DOHH2 (cell line): Measurements from ENCODE around the gene SMU1.

Experiments
- H3F3A ChIP-seq: fragments of 200-600 bp; sonication (generic), shearing (Covaris generic); 2 replicates; pipeline ENCODE4 v1.6.0; 2016; ENCODE audit warnings: antibody characterized with exemption, mild to moderate bottlenecking; ENCODE audit not compliant: control insufficient read depth, insufficient read depth
- H3K27ac ChIP-seq: fragments of 200-600 bp; sonication (generic); 2 replicates; pipeline ENCODE4 v1.5.1; 2014; ENCODE audit warnings: low read depth, mild to moderate bottlenecking, low read length, moderate library complexity
- H3K27me3 ChIP-seq: fragments of 200-600 bp; sonication (generic); 2 replicates; pipeline ENCODE4 v1.6.1; 2014; ENCODE audit warnings: mild to moderate bottlenecking, low read length, mixed read lengths; ENCODE audit not compliant: control insufficient read depth
- H3K36me3 ChIP-seq: fragments of 200-600 bp; sonication (generic); 2 replicates; pipeline ENCODE4 v1.6.1; 2014; ENCODE audit warnings: mild to moderate bottlenecking, low read length, moderate library complexity, mixed read lengths; ENCODE audit not compliant: control insufficient read depth
- H3K4me1 ChIP-seq: fragments of 200-600 bp; sonication (generic); 2 replicates; pipeline ENCODE4 v1.6.1; 2014; ENCODE audit warnings: mild to moderate bottlenecking, low read length, mixed read lengths; ENCODE audit not compliant: control insufficient read depth
- H3K4me2 ChIP-seq: fragments of 200-600 bp; sonication (generic); 2 replicates; pipeline ENCODE4 v1.6.0; 2014; ENCODE audit warnings: mild to moderate bottlenecking, low read length, moderate library complexity
- H3K4me3 ChIP-seq: fragments of 200-600 bp; sonication (generic); 2 replicates; pipeline ENCODE4 v1.5.1; 2014; ENCODE audit warnings: mild to moderate bottlenecking, low read length, mixed read lengths
- H3K79me2 ChIP-seq: fragments of 200-600 bp; sonication (generic); 2 replicates; pipeline ENCODE4 v1.6.1; 2014; ENCODE audit warnings: mild to moderate bottlenecking, low read length, mixed read lengths; ENCODE audit not compliant: control insufficient read depth
- H3K9me2 ChIP-seq: fragments of 200-600 bp; sonication (generic); replicated peaks from 2 replicates; pipeline ENCODE4 v1.6.1; 2014; ENCODE audit warnings: mild to moderate bottlenecking, low read length, mixed read lengths; ENCODE audit not compliant: control insufficient read depth
- H3K9me3 ChIP-seq: fragments of 200-600 bp; sonication (generic); 2 replicates; pipeline ENCODE4 v1.6.1; 2014; ENCODE audit warnings: antibody characterized with exemption, low read length, mixed read lengths; ENCODE audit not compliant: control insufficient read depth, insufficient read depth
- H4K20me1 ChIP-seq: fragments of 200-600 bp; sonication (generic); 2 replicates; pipeline ENCODE4 v1.6.0; 2014; ENCODE audit warnings: low read depth, mild to moderate bottlenecking, antibody characterized with exemption, low read length, moderate library complexity; ENCODE audit not compliant: control insufficient read depth, insufficient read depth
- EZH2phosphoT487 ChIP-seq: fragments of 200-600 bp; sonication (generic); IDR thresholded peaks from 2 replicates; pipeline ENCODE4 v1.6.1; 2017; ENCODE audit warnings: borderline replicate concordance, mild to moderate bottlenecking, antibody characterized with exemption, low read length, moderate library complexity, mixed read lengths
- TF ChIP-seq, protein P1 (sequence below): fragments of 200-600 bp; sonication (generic); IDR thresholded peaks from one replicate; pipeline ENCODE4 v1.5.1; 2014; ENCODE audit warnings: antibody characterized with exemption, mild to moderate bottlenecking, low read depth, low read length; ENCODE audit not compliant: poor library complexity, severe bottlenecking

The SMU1 gene

DNA sequence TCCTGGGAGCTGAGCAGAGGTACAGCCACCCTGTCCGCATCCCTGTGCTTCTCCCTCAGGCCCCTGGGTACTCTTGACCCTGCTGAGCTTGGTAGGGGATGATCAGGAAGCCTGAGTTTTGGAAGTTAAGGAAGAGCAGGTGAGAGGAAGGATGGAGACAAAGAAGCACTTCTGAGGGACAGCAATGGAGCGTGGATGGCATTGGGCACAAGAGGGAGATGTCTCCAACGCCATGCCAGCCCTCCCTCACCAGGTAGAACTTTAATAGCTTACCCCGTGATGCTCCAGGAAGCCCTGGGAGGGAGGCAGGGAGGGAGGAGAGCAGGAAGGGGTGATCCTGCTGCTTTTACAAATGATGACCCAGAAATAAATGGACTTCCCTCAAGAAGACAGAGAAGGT, 29.9 kb upstream of the SMU1 start:
- H3K9me2 ChIP-seq: no peaks in the 10 kb centered on the region
- peaks cover 11% of the 10 kb centered on the region for H3K4me1 ChIP-seq
- H3K27ac ChIP-seq: no peak overlapping the region
- TF ChIP-seq EZH2phosphoT487: no peak
- TF ChIP-seq, protein P1, sequence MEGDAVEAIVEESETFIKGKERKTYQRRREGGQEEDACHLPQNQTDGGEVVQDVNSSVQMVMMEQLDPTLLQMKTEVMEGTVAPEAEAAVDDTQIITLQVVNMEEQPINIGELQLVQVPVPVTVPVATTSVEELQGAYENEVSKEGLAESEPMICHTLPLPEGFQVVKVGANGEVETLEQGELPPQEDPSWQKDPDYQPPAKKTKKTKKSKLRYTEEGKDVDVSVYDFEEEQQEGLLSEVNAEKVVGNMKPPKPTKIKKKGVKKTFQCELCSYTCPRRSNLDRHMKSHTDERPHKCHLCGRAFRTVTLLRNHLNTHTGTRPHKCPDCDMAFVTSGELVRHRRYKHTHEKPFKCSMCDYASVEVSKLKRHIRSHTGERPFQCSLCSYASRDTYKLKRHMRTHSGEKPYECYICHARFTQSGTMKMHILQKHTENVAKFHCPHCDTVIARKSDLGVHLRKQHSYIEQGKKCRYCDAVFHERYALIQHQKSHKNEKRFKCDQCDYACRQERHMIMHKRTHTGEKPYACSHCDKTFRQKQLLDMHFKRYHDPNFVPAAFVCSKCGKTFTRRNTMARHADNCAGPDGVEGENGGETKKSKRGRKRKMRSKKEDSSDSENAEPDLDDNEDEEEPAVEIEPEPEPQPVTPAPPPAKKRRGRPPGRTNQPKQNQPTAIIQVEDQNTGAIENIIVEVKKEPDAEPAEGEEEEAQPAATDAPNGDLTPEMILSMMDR: no peak
- H3K9me3 ChIP-seq: no peaks in the 10 kb centered on the region
- H3K79me2 ChIP-seq: no peaks in the 10 kb centered on the region
- no peaks in the 10 kb centered on the region for H3K27me3 ChIP-seq
- H3K4me3 ChIP-seq: no peak overlapping the region
- H4K20me1 ChIP-seq: no peaks in the 10 kb centered on the region
- no peaks in the 10 kb centered on the region for H3K36me3 ChIP-seq
- H3K4me2 ChIP-seq: no peak overlapping the region
- no peaks in the 10 kb centered on the region for H3F3A ChIP-seq

DNA sequence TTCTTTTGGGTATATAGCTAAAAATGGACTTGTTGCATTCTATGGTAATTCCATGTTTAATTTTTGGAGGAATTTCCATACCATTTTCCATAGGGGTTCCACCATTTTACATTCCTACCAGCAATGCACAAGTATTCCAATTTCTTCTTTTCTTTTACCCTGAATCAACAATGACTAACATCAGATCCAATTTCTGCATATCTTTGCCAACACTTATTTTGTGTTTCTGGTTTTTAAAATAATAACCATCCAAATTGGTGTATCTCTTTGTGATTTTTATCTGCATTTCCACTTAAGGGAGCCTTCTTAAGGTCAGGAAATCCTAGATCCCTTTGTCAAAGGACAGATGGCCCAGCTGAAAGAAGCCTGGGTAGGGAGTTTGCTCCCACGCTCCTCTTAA, 29.5 kb upstream of the SMU1 start:
- H3K36me3 ChIP-seq: no peaks in the 10 kb centered on the region
- no peak overlapping the region for H3K27ac ChIP-seq
- TF ChIP-seq EZH2phosphoT487: no peak
- TF ChIP-seq, protein P1: no peak
- H3K27me3 ChIP-seq: no peaks in the 10 kb centered on the region
- no peaks in the 10 kb centered on the region for H3K79me2 ChIP-seq
- no peaks in the 10 kb centered on the region for H3F3A ChIP-seq
- no peaks in the 10 kb centered on the region for H3K9me2 ChIP-seq
- H3K9me3 ChIP-seq: no peaks in the 10 kb centered on the region
- no peaks in the 10 kb centered on the region for H4K20me1 ChIP-seq
- no peak overlapping the region for H3K4me3 ChIP-seq
- H3K4me1 ChIP-seq: peaks cover 11% of the 10 kb centered on the region
- H3K4me2 ChIP-seq: no peak overlapping the region

DNA sequence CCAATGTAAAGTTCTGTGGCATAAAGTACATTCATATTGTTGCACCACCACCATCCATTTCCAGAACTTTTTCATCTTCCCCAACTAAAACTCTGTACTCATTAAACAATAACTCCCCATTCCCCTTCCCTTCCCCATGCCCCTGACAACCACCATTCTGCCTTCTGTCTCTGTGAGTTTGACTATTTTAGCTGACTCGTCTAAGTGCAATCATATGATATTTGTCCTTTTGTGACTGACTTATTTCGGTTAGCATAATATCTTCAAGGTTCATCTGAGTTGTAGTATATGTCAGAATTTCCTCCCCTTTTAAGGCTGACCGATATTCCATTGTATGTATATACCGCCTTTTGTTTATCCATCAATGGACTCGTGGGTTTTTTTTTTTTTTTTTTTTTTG, 29.0 kb upstream of the SMU1 start:
- TF ChIP-seq, protein P1: no peak
- no peak for TF ChIP-seq EZH2phosphoT487
- H3K4me1 ChIP-seq: peaks cover 11% of the 10 kb centered on the region
- no peaks in the 10 kb centered on the region for H3K36me3 ChIP-seq
- no peaks in the 10 kb centered on the region for H3F3A ChIP-seq
- H3K79me2 ChIP-seq: no peaks in the 10 kb centered on the region
- H3K27ac ChIP-seq: no peak overlapping the region
- H3K27me3 ChIP-seq: no peaks in the 10 kb centered on the region
- H4K20me1 ChIP-seq: no peaks in the 10 kb centered on the region
- no peaks in the 10 kb centered on the region for H3K9me3 ChIP-seq
- H3K4me2 ChIP-seq: no peak overlapping the region
- H3K4me3 ChIP-seq: no peak overlapping the region
- H3K9me2 ChIP-seq: no peaks in the 10 kb centered on the region

DNA sequence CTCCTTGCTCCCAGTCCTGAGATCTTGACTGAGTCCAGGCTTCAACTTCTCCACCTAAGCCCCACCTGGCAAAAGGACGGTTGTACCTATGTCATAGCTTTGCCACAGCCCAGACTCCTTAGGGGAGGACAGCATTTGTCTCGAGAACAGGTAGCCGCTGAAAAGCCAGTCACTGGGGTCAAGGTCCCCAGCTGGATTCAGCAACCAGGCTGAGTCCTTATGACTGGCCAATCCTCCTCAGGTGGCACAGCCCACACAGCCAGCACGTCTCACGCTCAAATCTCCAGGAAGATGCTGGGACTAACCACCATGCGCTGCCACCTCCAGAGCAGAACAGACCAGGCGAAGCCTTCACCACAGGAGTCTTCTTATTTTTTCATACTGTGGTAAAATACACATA, 27.9 kb upstream of the SMU1 start:
- H3F3A ChIP-seq: no peaks in the 10 kb centered on the region
- no peak overlapping the region for H3K4me3 ChIP-seq
- no peaks in the 10 kb centered on the region for H3K27me3 ChIP-seq
- H3K79me2 ChIP-seq: no peaks in the 10 kb centered on the region
- no peaks in the 10 kb centered on the region for H3K9me2 ChIP-seq
- no peak overlapping the region for H3K4me2 ChIP-seq
- H3K4me1 ChIP-seq: peaks cover 11% of the 10 kb centered on the region
- no peaks in the 10 kb centered on the region for H4K20me1 ChIP-seq
- no peaks in the 10 kb centered on the region for H3K9me3 ChIP-seq
- no peaks in the 10 kb centered on the region for H3K36me3 ChIP-seq
- H3K27ac ChIP-seq: no peak overlapping the region
- TF ChIP-seq, protein P1: no peak
- TF ChIP-seq EZH2phosphoT487: no peak
